GM19467 (cell line): ENCODE results near the gene ERC2.

Experiments
- ATAC-seq: cut with Tn5 transposase; IDR thresholded peaks from one replicate; pipeline ENCODE4 v1.9.1; 2021; ENCODE audit warnings: mild to moderate bottlenecking, moderate library complexity; ENCODE audit not compliant: unreplicated experiment

Gene ERC2

DNA sequence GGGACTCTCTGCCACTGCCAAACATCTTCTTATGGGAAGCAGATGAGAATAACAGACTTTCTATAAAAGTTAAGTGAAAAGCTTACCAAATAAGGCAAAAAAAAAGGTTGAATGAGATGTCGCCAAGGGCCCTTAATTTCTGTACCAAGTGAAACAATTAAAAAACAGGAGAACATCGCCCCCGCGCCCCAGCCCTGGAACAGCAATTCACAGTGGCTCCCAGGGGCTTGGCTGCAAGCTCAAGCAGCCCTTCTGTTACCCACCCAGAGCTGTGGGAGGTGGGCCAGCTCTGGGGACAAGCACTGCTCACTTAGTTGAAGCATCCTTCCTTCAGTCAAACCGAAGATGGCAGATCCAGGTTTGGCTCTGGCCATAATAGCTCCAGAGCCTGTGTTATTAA lies 208.0 kb downstream of the ERC2 start:
- no peak for ATAC-seq

- ATAC-seq: no peak
These were observed 210.4 kb downstream of the ERC2 start for GRCh38 chr3:56257826-56258225.

DNA sequence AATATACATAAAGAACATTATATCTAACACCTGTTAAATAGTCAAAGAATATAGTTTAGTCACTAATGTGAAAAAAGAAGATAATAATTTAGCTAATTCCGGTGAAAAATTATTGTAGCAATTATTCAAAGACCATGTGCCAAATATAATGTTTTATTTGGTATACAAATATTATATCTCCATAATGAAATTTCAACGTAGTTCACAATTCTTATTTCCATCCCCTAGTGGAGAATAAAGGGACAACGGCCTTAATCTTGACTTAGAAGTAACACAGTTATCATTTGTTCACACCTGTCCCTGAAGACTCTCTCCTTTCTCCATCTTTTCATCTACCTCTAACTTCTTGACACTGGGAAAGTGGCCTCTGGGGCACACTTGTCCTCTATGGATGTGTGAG lies 213.4 kb downstream of the ERC2 start:
- ATAC-seq: no peak

GRCh38 chr3:56253941-56254665 lies 214.2 kb downstream of the ERC2 start:
- no peak for ATAC-seq

- no peak for ATAC-seq
These were observed 216.8 kb downstream of the ERC2 start for GRCh38 chr3:56251343-56251945.

- ATAC-seq: no peak
These were observed 220.2 kb downstream of the ERC2 start for GRCh38 chr3:56248021-56248420.

GRCh38 chr3:56238299-56238698 lies 230.0 kb downstream of the ERC2 start:
- no peak for ATAC-seq

GRCh38 chr3:56233742-56234141 lies 234.5 kb downstream of the ERC2 start:
- no peak for ATAC-seq

DNA sequence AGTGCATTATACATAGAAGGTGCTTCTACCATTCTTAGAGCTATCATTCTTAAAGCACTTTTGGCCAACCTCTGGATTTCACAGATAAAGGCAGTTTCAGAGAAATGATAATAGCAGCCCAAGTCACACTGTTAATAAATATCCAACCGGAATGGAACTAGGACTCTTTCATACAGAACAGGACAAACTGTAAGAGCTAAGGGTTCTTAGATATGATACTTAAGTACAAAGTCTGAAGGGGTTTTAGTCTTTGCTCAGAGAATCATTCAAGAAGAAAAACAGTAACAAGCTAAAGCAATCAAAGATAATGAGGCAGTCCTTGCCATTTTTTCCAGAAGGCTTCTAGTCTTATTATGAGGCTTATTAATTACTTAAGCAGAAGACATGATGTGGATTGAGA lies 239.0 kb downstream of the ERC2 start:
- no peak for ATAC-seq

- no peak for ATAC-seq
These were observed 245.4 kb downstream of the ERC2 start for GRCh38 chr3:56222866-56223265.

DNA sequence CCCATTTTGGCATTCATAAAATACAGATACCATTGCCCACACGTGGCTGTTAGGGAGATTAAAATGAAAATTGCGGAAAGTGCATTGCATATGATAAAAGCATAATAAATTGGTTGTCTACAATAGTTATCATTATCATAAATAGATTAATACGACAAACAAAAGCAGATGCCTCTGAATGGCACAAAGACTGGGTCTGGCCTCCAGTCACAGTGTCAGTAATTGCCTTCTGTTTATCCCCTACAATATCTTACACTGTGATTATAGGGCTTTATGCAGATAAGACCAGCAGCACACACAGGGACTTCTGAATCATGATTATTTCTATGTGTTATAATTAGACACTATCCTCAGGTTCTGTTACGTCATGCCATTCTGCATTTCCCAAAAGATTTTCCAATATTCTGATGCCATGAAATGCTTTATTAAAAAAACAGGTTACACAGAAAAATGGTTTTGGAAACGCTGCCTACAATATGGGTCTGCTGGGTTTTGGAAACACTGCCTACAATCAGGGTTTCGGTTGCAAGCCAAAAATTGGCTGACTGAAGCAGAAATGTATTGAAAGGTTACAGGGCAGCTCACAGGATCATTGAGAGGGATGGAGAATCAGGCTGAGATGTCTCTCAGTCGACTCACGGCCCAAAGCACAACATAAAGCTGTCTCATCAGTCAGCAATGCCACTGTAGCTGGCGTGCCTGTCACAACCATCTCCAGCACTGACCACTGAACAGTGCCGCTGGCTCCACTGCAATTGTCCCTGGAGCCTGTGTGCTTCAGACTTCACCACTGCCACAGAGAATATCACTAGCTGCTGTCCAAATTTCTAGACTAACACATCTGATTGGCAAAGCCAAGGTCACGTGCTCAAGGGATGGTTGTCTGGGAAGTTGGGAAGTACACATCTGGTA lies 248.1 kb downstream of the ERC2 start:
- ATAC-seq: no peak

DNA sequence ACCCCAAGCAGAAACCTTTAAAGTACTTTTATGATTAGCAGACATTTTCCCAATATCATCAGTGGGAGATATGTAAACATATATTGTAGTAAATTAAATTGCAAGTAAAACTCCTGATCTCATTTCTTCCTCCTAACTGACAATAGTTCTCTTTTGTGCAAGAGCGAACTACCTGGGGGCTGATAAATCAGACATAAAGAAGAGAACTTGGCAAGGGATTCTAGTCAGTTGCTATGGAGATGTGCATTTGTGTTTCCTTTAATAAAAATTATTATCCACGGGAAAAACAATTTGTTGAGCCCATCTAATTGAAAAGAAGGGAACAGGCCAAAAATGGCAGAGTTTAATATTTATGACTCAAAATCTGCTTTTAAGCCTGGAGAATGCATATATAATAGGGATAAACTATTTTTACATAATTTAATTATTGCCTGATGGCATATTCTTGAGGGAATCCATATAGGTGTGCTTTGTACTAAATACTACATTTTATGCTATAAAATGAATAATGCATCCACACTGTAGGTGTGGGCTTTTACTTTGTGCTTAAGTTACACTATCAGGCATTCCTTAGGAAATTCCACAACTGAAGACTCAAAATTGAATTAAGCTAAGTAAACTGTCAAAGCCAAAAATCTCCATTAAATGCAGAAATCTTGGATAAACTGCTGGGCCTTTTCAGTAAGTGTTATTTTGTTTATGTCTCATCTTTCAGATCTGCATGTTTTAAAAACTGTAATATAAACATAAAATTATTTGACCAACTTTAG lies 258.1 kb downstream of the ERC2 start:
- ATAC-seq: no peak

DNA sequence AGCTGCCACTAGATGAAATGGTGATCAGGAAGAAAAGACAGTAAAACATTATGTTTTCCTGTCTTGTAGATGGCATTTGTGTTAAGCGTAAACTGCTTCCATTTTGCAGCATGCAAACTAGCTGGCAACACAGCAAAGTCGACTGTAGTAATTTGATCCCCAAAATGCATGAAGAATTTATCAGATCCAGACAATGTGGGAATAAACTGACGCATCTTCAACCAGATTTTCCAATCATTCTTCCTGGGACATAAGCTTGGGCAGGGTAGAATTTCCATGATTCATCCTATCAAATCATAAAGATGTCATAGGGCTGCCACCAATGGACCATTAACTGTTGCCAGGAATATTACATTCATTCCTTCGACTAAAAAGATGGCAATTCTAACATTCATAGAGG lies 260.3 kb downstream of the ERC2 start:
- no peak for ATAC-seq

DNA sequence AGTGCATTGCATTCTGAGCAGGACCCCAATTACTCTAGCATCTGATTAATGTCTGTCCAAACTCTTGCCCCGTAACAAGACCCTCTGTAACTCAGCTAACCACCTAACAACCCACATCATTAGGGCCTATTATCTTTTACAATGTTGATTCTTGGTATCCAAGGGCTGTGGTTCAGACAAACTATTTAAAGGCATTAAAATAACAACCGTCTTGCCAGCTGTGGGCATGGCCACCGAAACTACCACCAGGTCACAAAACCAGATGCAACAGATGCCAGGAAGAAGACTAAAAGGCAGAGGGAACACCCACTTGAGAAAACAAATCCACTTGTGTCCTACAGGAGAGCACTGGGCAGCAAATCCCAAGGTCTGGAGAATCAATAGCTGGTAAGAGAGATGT lies 262.9 kb downstream of the ERC2 start:
- ATAC-seq: no peak

GRCh38 chr3:56202997-56203396 lies 265.3 kb downstream of the ERC2 start:
- no peak for ATAC-seq

GRCh38 chr3:56201407-56201806 lies 266.9 kb downstream of the ERC2 start:
- ATAC-seq: no peak

GRCh38 chr3:56200251-56200650 lies 268.0 kb downstream of the ERC2 start:
- ATAC-seq: no peak

DNA sequence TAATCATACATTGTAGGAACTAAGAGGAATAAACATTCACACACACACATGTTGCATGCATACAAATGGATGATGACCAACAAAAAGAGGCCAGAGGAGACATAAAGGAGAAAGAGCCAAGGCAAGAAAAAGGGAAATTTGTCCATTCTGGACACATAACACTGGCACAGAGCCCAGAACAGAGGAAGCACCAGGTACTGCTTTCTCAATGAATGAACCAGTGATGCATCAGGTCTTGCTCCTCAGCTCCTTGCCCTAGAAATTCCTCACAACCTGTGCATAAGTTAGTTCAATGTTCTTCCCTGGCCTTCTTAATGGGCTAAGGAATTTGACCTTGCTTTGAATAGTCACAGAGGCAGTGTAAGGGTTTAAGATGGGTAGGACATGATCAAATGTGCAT lies 270.3 kb downstream of the ERC2 start:
- no peak for ATAC-seq

DNA sequence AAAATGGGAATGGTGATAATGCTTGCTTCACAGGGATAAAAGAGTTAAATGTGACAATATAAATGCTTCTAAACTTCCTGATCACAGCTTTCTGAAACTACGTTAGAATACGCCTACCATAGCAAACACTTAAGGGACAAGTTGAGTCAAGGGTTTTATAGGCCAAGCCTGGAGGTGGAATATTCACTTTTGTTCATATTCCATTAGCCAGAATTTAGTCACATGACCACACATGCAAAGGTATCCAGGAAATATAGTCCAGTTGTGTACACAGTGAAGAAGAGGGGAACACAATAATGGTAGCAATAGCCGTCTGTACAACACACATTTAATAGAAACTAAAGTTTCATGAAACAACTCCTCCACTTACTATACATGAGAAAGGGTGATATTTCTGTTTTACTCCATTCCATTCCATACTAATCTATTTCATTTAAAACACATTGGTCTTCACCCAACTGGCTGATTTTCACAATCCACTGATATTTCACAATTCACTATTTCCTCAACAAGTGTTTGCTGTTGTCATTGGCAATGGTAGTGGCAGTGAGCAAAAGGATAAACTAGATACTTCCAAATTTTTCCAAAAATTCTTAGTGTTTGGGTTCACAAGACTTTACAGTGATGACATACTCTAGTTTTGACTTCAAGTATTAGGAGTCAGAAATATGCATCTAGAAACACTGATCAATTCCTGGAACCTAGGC lies 270.9 kb downstream of the ERC2 start:
- no peak for ATAC-seq

GRCh38 chr3:56196700-56197099 lies 271.6 kb downstream of the ERC2 start:
- no peak for ATAC-seq
